HG03039 (cell line): Measurements from ENCODE around the gene MYO18A.
"Not testable (repeated sequence)": the region's sequence is repeated elsewhere in the genome, so short reads cannot be mapped to it uniquely, and the experiment has no call there.

Experiments used
- ATAC-seq: cut with Tn5 transposase; IDR thresholded peaks from one replicate; pipeline ENCODE4 v1.9.1; 2021; ENCODE audit warnings: mild to moderate bottlenecking, moderate library complexity; ENCODE audit not compliant: unreplicated experiment

The MYO18A gene

DNA sequence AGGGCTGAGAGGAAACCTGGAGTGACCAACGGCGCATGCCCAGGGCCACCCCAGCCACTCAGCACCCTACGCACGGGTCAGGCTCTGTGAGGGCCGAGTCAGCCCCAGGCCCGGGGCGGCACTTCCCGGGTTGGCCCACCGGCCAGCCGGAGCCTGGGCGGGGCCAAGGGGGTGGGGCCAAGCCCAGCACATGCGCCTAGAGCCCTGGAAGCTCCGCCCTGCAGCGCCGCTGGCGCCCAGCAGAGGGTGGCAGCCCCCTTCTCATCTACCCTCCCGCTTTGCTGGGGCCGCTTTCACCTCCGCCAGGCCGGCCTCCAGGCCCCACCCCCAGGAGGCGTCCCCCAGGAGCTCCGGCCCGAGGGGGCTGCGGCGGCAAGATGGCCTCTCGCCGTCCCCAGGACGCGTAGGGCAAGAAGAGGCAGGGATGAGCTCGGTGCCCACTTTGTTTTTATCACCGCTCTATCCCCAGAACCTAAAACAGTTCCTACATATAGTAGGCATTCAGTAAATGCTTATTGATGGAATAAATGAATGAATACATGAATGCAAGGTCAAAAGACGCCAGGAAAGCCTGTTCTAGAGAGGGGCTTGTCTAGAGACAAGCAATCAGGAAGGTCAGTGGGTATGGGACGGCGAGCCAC lies 31.3 kb downstream of the MYO18A start:
- ATAC-seq: peak; percentile 85

DNA sequence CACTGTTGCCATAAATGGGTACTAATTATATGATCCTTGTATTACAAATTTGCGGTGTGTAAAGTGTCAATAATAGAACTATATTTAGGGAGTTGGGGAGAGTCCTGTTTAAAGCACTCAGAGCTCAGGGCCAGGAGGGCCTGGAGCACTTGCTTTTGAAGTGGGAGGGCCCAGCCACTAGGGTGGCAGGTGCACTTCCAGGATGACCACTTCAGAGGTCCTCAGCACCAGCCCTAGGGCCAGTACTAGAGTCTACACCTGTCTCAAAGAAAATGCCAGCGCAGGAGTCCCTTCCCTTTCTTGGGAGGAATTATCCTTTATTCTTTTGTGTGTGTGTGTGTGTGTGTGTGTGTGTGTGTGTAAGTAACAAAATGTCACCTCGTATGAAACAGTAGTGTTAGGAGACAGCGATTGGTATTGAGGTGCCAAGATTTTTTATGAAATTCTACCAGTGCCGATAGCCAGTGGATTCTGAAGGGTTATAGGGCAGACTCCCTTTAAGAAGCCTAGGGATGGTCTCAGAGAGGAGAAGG lies 31.9 kb downstream of the MYO18A start:
- ATAC-seq: no peak

DNA sequence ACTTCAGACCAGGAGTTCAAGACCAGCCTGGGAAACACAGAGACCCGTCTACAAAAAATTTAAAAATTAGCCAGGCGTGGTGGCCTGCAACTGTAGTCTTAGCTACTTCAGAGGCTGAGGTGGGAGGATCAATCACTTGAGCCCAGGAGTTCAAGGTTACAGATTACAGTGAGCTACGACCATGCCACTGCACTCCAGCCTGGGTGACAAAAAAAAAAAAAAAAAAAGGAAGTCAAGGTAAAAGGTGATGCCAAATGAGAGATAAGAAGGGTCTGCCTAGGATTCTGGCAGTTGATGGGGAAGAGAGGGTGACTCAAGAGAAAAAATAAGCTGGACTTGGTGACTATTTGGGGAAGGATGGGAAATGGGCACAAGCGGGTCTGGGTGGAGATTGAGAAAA lies 32.5 kb downstream of the MYO18A start:
- no peak for ATAC-seq

- ATAC-seq: not testable (repeated sequence)
Measured at GRCh38 chr17:29147228-29147627, 33.0 kb downstream of the MYO18A start.

- no peak for ATAC-seq
Measured at GRCh38 chr17:29146369-29146972, 33.7 kb downstream of the MYO18A start.

GRCh38 chr17:29145289-29146073 lies 34.7 kb downstream of the MYO18A start:
- no peak for ATAC-seq

GRCh38 chr17:29143894-29144293 lies 36.3 kb downstream of the MYO18A start:
- ATAC-seq: no peak

DNA sequence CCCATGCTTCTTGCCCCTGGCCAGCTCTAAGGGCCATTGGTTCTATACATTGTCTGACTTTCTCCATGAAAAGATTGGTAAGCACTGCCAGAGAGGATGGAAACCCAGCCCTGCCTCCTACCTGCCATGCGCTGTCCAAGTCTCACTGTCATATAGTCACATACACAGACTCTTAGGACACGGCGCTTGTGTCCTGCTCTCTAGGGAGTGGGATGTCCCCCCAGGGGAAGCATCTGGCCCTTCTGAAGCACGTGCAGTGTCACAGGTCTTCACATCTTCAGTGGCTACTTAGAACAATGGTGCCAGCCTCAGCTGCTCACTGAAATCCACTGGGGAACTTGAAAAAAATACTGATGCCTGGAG lies 38.7 kb downstream of the MYO18A start:
- no peak for ATAC-seq

DNA sequence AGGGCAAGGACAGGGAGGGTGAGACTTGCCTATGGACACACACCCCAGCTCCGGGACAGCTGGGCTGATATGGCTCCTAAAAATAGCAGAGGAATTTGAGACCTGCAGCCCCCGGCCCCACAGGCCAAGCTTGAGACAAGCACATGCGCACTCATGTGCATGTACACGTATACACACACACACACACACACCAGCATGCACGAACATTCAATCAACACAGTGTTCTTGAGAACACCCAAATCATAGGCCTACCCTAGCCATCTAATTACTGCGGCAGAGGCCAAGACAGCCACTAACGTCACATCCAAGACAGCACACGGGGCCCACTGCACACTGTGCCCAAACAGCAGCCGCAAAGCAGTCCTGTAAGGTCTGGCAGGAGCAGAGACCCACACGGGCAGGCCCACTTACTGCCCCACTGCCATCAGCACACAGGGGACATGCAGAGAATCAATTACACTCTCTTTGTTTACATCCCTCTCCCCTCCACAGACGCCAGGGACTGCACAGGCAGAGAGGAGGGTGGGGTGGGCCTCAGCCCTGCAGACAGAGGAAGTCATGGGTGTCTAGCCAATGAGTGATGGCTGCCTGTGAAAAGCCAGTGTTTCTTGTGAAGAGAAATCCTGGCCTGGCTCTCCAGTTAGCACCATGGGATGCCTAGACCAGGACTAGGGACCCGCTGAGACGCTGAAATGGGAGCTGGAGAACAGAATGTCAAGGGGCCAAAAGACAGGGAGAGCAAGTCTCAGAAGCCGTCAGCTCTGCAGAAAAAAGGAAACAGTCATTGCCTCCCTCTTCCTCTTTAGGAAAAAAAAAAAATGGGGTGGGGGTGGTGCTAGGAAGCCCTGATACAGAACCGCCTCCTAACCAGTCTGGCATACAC lies 39.3 kb downstream of the MYO18A start:
- ATAC-seq: no peak

DNA sequence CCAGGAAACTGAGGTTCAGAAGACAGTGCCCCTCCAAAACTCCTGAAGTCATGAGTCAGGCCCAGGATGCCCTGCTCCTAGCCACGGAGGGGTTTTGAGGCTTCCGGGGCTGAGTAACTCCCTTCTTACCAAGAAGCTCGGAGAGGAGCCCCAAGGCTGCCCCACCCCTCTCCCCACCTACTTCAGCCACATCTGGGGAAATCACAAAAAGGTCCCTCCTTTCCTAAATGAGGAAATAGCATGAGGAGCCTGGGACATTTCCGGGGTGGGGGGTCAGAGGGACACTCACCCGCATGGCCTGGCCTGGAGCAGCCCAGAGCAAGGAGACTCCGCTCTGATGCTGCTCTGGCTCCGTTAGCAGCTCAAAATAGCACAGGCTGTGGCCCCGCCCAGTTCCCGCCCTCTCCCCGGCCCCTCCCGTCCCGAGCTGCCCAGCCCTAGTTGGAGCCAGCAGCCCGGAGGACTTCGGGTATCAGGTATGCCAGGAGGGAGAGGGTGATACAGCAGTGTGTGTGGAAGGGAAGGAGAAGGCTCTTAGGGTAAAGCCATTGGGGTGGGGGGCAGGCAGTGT lies 40.1 kb downstream of the MYO18A start:
- peak; percentile 48 for ATAC-seq

GRCh38 chr17:29138971-29139691 lies 41.1 kb downstream of the MYO18A start:
- ATAC-seq: no peak

GRCh38 chr17:29138184-29138955 lies 41.8 kb downstream of the MYO18A start:
- no peak for ATAC-seq

- ATAC-seq: no peak
Measured at GRCh38 chr17:29136998-29137730, 43.0 kb downstream of the MYO18A start.

GRCh38 chr17:29135464-29135863 lies 44.7 kb downstream of the MYO18A start:
- no peak for ATAC-seq

GRCh38 chr17:29133121-29133713 lies 47.0 kb downstream of the MYO18A start:
- no peak for ATAC-seq

GRCh38 chr17:29131814-29132682 lies 48.1 kb downstream of the MYO18A start:
- ATAC-seq: no peak

GRCh38 chr17:29129731-29130130 lies 50.5 kb downstream of the MYO18A start:
- no peak for ATAC-seq
